ENCODE measurements around the gene GSN. TPM values are rescaled to one million over a fixed set of nuclear protein-coding genes. Genes with fewer than 3 reads are reported as not detected.

GSN gene
- total and polyA plus RNA-seq, 2 of the 8 experiments (the other 6 are each of a cell fraction or from before 2014, with no cell fraction given), result 52.3 to 94.5 TPM

DNA sequence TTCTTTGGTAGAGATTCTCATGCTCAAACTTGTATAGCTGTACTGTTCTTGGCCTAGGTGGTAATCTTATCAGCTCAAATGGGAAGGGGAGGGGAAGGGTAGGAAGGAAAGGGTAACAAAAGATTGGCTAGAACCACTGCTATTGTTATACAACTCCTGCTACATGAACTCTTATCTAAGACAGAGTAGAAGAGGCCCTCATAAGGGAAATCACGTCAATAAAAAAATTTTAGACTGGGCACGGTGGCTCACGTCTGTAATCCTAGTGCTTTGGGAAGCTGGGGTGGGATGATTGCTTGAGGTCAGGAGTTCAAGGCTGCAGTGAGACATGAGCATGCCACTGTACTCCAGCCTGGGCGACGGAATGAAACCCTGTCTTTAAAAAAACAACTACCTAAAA lies 86.2 kb downstream of the GSN start (continued):
- TF ChIP-seq SP1 (IDR thresholded peaks at IDR 0.05; ENCODE audit: low read depth, low read length) (no peak), CBX5 (IDR thresholded peaks at IDR 0.05; ENCODE audit: low read depth, low read length) (no peak), YY1 (IDR thresholded peaks at IDR 0.05; ENCODE audit: low read depth, low read length) (no peak)

Measured in H1 (cell line).